HG02763 (cell line): Measurements from ENCODE around the gene VSTM4.

Source experiments
- ATAC-seq: cut with Tn5 transposase; IDR thresholded peaks from one replicate; pipeline ENCODE4 v1.9.1; 2021; ENCODE audit warnings: mild to moderate bottlenecking, moderate library complexity; ENCODE audit not compliant: unreplicated experiment

VSTM4 gene

GRCh38 chr10:49050906-49051305 is 64.4 kb downstream of the VSTM4 start:
- no peak for ATAC-seq

DNA sequence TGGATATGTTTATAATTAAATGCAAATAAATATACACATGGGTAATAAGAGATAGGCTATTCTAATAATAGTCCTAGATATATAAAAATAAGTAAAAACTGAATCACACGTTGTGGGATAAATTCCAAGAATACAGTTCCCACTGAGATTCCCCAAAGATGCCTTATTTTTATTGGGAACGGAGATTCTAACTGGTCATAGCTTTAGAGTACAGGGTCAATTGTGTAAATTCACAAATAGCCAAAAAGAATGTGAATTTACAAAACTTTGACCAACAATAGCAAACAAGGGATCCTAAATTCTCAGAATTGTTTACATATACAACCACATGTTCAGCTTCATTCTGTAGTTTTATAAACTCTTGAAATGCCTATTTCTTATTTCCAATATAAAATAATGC is 65.0 kb downstream of the VSTM4 start:
- no peak for ATAC-seq

DNA sequence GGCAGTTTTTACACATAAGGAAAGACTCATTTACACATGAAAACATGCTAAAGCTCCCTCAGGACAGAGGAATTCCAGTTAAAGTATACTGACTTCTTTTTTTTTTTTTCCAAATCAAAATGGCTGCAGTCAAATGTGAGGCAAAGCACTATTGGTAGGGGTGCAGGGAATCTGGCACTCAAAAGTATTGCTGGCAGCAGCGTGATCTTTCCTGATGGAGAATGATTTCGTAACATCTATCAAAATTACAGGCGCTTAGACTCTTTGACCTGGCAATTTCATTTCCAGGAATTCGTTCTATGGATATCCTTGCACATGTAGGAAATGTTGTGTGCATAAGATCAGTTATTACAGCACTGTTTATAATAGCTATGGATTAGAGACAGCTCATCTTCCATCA is 65.7 kb downstream of the VSTM4 start:
- ATAC-seq, result no peak

GRCh38 chr10:49047128-49047639 is 68.1 kb downstream of the VSTM4 start:
- no peak for ATAC-seq

DNA sequence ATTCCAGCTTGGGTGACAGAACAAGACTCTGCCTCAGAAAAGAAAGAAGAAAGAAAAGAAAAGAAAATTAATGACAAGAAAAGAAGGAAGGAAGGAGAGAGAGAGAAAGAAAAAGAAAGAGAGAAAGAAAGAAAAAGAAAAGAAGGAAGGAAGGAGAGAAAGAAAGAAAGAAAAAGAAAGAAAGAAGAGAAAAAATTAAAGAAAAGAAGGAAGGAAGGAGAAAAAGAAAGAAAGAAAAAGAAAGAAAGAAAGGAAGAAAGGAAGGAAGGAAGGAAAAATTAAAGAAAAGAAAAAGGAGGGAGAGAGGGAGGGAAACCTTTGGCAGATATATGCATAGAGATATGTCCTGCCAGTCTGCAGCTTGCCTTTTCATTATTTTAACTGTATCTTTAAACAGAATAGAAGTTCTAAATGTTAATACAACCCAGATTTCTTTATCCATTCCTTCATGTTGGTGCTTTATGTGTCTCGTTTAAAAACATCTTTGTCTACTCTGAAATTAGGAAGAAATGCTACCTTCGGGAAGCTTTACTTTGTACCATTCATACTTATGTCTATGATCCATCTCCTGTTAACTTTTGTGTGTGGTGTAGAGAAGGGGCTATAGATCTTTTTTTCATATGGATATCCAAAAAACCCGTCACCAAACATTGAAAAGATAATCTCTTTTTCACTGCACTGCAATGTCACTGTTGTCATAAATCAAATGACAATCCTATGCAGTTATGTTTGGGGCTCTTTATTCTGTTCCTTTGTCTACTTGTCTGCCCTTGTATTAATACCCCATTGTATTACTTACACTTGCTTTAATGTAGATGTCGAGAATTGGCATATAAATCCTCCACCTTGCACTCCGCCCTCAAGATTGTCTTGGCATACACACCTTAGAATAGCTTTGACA is 70.8 kb downstream of the VSTM4 start:
- no peak for ATAC-seq

DNA sequence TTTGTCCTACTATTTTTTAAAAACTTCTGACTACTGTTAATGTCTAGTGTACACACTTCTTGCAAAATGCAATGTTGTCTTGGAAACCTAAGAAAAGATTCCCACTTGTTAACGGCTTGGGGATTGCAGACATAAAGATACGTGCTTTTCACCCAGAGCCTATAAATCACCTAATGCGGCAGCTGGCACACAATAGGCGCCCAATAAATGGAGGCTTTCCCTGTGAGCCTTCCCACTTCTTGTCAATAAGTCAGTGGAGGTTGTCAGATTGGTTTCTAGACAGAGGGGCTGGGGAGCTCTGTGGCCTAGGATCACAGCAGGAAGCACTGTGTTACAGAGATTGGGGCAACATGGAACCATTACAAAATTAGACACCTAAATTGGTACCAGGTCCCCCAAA is 74.7 kb downstream of the VSTM4 start:
- no peak for ATAC-seq

DNA sequence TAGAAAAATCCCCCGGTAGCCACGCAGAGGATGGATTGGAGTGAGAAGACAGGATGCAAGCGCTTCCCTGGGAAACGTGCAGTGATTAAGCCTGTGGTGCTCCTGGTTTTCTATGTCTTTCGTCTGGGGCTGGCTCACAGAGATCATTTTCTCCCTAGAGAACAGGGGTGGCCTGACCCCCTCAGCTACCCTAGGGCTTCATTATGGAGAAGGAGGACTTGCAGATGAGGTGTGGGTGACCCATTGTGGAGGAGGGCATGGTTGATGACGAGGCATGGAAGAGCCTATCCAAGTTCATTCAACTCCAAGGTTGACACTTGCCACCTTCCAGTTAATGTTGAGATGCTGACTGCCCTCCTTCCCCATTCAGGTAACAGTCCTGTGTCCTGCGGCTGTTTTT is 75.9 kb downstream of the VSTM4 start:
- no peak for ATAC-seq

DNA sequence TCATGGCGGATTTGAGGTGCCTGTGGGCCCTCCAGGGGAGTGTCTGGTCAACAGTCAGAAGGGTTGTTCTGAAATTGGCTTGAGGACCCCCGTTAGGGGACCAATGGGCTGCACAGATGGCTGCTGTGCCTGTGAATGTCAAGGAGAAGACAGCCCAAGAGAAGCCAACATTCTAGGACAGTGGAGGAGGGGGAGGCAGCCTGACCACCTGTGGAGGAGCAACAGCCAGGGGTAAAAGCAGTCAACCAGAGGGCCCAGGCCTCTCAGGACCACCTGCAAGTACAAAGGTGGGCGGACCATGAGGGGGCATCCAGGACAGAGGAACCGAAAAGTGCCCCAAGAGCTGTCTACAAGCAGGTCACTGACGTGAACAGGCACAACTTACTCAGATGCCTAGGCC is 76.6 kb downstream of the VSTM4 start:
- ATAC-seq, result no peak

GRCh38 chr10:49037187-49037586 is 78.1 kb downstream of the VSTM4 start:
- ATAC-seq, result no peak

DNA sequence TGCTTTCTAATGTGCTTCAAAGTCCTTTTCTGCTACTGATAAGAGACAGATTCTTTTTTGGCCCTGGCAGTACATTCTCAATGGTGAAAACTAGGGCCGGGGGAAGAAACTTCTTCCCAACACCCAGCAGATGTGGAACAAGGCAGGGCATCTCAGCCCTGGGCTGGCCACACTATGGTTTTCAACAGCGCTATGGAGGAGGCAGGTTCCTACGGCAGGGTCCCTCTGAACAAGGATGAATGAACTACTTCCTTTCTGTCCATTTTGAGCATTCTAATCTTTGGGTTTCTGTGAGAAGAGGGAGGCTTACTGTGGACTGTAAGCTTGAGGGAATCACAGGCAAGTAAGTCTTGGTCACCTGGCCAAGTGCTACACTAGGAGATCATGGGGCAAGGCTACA is 78.7 kb downstream of the VSTM4 start:
- no peak for ATAC-seq

DNA sequence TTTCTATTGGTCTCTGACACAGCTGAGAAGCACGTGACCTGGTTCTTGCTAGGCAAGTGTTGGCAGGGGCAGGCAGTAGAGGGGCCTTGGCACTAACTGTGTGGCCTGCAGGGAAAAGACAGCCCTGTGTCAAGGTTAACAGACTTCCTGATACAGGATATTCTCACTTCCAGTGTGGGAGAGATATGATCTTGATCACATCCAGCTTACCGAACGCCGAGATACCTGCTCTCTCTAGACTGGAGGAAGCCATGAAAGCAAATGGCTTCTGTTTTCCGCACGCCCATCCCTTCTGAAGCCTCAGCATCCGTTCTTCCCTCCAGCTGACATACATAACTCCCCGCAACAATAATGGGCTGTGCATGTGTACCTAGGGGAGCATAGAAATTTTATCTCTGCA is 79.4 kb downstream of the VSTM4 start:
- no peak for ATAC-seq

DNA sequence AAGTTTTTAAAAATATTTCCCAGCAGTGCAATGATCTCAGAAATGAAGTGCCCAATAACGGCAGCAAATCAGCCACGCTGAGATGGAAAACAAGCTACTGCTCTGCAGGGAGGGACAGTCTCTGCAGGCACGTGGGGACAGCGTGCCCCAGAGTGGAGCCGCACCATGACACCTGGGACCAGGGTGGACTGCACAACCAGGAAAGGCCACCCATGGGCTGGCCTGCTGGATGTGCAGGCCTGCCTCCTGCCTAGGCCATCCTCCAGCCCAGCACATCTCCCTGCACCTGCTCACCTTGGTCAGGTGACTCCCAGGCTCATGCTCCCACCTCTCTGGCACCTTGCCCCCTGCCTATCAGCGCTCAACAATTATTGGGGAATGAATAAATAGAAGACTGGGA is 80.4 kb downstream of the VSTM4 start:
- no peak for ATAC-seq

DNA sequence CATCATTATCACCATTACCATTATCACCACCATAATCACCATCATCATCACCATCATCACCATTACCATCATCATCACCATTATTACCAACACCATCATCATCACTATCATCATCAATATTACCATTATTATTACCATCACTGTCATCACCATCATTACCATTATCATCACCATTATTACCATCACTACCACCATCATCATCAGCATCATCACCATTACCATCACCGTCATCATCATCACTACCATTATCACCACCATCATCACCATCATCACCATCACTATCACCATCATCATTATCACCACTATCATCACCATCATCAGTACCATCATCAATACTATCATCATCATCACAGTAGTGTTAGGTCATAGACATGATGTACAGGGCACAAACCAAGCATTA is 81.4 kb downstream of the VSTM4 start:
- no peak for ATAC-seq

DNA sequence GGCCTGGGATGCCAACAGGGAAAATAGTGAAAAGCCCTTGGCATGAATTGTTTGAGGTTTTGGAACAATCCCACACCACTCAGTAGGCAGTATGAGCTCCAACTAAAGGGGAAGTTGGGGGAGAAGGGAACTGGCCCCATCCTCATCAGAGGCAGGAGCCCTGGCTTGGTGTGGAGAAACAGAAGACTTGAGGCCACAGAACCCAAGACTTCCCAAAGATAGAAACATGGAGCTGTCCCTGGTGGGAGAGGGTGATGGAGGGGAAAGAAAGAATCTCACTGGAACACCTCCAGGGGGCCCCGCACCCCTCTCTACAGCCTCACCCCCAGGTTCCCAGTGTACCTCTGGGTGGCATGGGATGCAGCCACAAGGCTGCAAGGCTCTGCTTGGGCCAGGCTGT is 85.7 kb downstream of the VSTM4 start:
- ATAC-seq, result no peak

- no peak for ATAC-seq
These were observed 86.7 kb downstream of the VSTM4 start for GRCh38 chr10:49028639-49029038.

GRCh38 chr10:49025347-49025983 is 89.9 kb downstream of the VSTM4 start:
- ATAC-seq, result no peak

GRCh38 chr10:49024484-49024883 is 90.8 kb downstream of the VSTM4 start:
- no peak for ATAC-seq

DNA sequence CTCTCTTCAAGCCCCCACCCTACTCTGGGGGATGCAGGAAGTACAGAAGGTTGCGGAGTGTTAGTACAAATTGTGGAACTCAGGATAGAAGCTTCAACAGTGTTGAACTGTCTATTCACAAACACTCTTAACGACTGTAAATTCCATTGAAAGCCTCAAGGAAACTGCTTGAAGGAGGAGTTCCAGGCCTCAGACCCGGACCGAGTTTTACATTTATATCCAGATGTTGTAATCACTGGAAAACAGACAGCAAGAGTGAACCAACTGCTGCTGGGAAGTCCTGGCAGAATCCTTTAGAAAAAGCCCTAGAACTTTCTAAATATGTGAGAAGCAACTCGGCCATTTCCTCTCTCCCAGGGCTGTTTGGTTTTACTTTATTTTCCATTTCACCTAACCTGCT is 91.6 kb downstream of the VSTM4 start:
- ATAC-seq, result no peak

DNA sequence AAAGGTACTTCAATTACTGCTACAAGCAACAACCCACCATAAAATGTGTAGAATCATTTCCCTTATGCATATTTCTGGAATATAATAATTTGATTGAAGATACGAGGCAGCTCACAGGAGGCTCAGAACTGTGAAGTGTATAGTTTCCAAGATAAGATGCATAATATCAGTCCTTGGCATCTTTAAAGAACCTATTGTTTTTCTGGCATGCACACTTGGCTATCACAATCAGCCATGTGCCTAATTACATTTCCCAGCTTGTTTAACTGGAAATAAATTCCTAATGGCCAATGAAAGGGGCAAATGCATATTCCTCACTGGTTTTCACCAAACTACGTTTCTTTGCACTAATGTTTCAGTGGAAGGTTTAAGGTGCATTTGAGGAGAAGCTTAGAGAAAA is 92.3 kb downstream of the VSTM4 start:
- no peak for ATAC-seq

DNA sequence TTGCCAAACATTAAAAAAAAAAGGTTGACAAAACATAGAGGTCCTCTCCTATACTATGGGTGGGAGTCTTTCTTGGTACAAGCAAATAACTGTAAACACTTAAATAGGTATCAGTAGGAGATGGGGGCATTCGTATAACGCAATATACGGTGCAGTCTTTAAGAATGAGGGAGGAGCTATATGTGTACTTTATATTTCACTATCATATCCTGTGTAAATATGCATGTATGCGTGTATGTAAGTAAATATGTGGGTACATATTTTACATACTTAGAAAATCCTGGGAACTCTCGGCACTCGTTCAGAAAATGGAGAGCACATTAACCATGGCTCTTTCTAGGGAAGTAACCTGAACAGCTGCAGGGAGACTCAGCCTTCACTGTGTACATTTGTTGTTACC is 93.6 kb downstream of the VSTM4 start:
- no peak for ATAC-seq

DNA sequence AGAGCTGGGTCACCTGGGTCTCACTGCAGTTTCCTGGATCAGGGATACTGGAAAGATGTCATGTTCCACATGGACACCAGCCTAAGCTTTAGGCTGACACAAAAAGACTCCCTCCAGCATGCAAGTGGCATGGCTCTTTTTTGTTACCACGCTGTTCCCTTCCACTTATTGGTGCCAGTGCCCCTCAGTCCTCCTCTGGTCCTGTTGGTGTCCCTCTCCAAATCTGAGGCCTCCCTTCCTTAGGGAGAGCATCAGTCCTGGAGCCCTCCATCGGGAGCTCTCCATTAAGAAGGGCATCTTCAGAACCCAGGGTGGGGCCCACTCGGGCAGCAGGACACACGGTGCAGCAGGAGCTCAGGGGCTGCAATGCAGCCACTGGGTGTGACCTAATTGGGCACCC is 99.6 kb downstream of the VSTM4 start:
- no peak for ATAC-seq

DNA sequence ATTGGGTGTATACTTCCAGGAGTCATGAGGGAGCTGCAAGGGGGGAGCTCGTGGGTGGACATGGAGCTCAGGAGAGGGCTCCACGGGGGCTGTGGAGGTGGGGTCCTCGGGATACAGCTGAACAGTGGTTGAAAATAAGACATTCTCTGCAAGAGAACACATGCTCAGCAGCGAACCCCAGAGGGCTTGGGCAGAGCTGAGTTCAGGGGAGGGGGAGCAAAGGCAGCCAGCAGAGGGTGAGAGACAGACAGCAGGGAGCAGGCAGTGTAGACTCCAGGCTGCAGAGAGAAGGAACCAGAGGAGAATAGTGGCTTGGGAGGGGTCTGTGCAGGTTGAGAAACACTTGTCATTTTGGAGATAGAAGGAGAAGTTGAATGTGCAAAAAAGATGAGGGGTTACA is 102.7 kb downstream of the VSTM4 start:
- ATAC-seq, result no peak
